Fibroblast of the aortic adventitia (primary cell): Measurements from ENCODE around the gene EPM2A. TPM values are rescaled to one million over a fixed set of nuclear protein-coding genes. Genes with fewer than 3 reads are reported as not detected.

Source experiments
- DNase-seq: peaks from one replicate; pipeline ENCODE4 v3.0.0-alpha.2; 2010; ENCODE audit warnings: low read depth
- H3K4me3 ChIP-seq: 2 replicates; pipeline ENCODE4 v1.5.1; 2011; ENCODE audit warnings: low read depth, mild to moderate bottlenecking, control low read depth, low read length, moderate library complexity
- CTCF ChIP-seq: IDR thresholded peaks from 2 replicates; pipeline ENCODE4 v1.5.1; 2011; ENCODE audit warnings: mild to moderate bottlenecking, low read length, control low read depth, inconsistent platforms; ENCODE audit not compliant: insufficient read depth
- total RNA-seq: library from RNA; depleted of rRNA; stranded (reverse); fragments of >200 nt; gene quantifications from 2 replicates; pipeline ENCODE4 v1.2.3, GENCODE V29; 2012; ENCODE audit warnings: low replicate concordance

EPM2A gene
- total RNA-seq, 1 donor: 8.0 TPM

GRCh38 chr6:145603424-145603833 is 131.9 kb downstream of the EPM2A start:
- no peak overlapping the region for H3K4me3 ChIP-seq
- no peak for TF ChIP-seq CTCF
- DNase-seq: no peak

GRCh38 chr6:145602726-145603326 is 132.5 kb downstream of the EPM2A start:
- no peak for TF ChIP-seq CTCF
- no peak overlapping the region for H3K4me3 ChIP-seq
- no peak for DNase-seq

- H3K4me3 ChIP-seq: no peak overlapping the region
- no peak for DNase-seq
- TF ChIP-seq CTCF: no peak
Measured at GRCh38 chr6:145601397-145601796, 133.9 kb downstream of the EPM2A start.

DNA sequence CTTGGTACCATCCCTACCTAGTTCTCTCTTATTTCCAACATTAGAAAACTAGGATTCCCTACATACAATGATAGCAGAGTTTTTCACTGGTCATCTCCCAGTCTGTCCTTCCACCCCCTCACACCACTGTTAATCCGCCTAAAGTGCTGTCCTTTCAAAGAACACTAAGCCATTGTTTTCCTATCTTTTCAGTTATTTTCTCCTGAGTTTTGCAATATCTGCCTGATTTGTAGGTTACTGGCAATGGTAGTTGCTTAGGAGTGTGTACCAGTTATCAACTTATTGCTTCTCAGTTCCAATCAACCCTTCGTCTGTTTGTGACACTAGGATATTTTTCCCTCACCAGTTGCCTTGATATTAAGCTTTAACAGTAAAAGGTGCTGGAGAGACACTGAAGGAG is 135.0 kb downstream of the EPM2A start:
- TF ChIP-seq CTCF: no peak

DNA sequence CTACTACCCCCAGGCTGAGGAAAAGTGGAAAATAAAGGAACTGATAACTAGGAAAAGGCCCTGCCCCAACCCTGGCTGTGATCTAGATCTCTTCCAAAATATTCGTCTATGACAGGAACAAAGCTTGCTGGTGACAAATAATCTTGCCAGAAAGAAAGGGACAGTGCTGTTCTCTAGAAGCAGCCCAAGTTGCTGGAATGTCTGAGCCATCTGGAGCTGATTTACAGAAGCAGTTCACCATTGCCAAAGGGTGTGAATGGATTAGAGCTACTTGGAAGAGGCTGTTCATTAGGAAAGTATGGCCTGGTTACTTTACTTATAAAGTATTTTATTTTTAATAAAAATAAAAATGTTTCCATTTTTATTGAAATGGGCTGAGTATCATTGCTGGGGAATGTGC is 146.3 kb downstream of the EPM2A start:
- no peak overlapping the region for H3K4me3 ChIP-seq

More for the DNA sequence above, 135.0 kb downstream of the EPM2A start:
- H3K4me3 ChIP-seq: no peak overlapping the region
- DNase-seq: no peak

DNA sequence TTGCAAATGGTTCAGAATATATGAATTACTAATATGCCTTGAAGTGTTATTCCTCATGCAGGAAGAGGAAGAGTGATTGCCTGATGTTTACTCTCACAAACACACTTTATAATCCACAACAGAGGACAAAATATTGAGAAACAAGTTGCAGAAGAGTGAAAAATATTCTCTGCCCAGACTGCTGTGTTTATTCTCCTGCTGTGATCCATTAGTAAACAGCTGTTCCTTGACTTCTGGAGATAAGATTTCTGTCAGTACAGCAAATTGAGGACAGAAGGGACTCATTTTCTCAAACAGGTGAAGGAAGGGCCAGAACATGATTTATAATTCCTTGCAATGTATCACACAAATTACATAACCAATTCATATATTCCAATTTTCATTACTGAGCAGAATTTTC is 148.0 kb downstream of the EPM2A start:
- no peak for TF ChIP-seq CTCF
- DNase-seq: no peak
- no peak overlapping the region for H3K4me3 ChIP-seq

More for the DNA sequence above, 146.3 kb downstream of the EPM2A start:
- TF ChIP-seq CTCF: no peak
- DNase-seq: no peak

- DNase-seq: no peak
- no peak for TF ChIP-seq CTCF
- no peak overlapping the region for H3K4me3 ChIP-seq
Measured at GRCh38 chr6:145583753-145584152, 151.6 kb downstream of the EPM2A start.
